Progenitor cell of endocrine pancreas (in vitro differentiated cells): ENCODE results near the gene LBHD2. TPM values are rescaled to one million over a fixed set of nuclear protein-coding genes. Genes with fewer than 3 reads are reported as not detected.

ENCODE experiments used
- DNase-seq: peaks from one replicate; pipeline ENCODE4 v3.0.0; 2021; ENCODE audit warnings: low spot score; ENCODE audit not compliant: unreplicated experiment
- H3K27ac Mint-ChIP-seq: 2 replicates; pipeline ENCODE4 v1.8.0; 2021; ENCODE audit warnings: mild to moderate bottlenecking, moderate library complexity, mixed read lengths
- H3K27me3 Mint-ChIP-seq: 2 replicates; pipeline ENCODE4 v1.8.0; 2021; ENCODE audit warnings: mixed read lengths
- H3K36me3 Mint-ChIP-seq: 2 replicates; pipeline ENCODE4 v1.8.0; 2022; ENCODE audit warnings: mixed read lengths; ENCODE audit not compliant: insufficient read depth
- H3K4me1 Mint-ChIP-seq: 2 replicates; pipeline ENCODE4 v1.8.0; 2021; ENCODE audit warnings: low read depth, mixed read lengths
- H3K4me3 Mint-ChIP-seq: 2 replicates; pipeline ENCODE4 v1.8.0; 2021; ENCODE audit warnings: low read depth, mild to moderate bottlenecking, moderate library complexity, mixed read lengths
- H3K9me3 Mint-ChIP-seq: 2 replicates; pipeline ENCODE4 v1.8.0; 2021; ENCODE audit warnings: low read depth, mixed read lengths
- total RNA-seq: library from RNA; stranded (reverse); gene quantifications from 2 replicates; pipeline ENCODE4 v1.2.1, GENCODE V29; 2021
- TF ChIP-seq, protein P1 (sequence below): fragments of 200-600 bp; sonication (generic); IDR thresholded peaks from one replicate; pipeline ENCODE4 v1.5.0; 2021; ENCODE audit warnings: antibody characterized with exemption, mild to moderate bottlenecking; ENCODE audit not compliant: unreplicated experiment

LBHD2 gene
- total RNA-seq, 1 donor from 2014 or later: not detected

- no peaks in the 10 kb centered on the region for H3K36me3 Mint-ChIP-seq
- peak within 1 kb of the TSS; percentile 92 for H3K27ac Mint-ChIP-seq
- H3K9me3 Mint-ChIP-seq: no peaks in the 10 kb centered on the region
- no peak for DNase-seq
- peak within 1 kb of the TSS; percentile 21 for H3K4me3 Mint-ChIP-seq
- TF ChIP-seq, protein P1, sequence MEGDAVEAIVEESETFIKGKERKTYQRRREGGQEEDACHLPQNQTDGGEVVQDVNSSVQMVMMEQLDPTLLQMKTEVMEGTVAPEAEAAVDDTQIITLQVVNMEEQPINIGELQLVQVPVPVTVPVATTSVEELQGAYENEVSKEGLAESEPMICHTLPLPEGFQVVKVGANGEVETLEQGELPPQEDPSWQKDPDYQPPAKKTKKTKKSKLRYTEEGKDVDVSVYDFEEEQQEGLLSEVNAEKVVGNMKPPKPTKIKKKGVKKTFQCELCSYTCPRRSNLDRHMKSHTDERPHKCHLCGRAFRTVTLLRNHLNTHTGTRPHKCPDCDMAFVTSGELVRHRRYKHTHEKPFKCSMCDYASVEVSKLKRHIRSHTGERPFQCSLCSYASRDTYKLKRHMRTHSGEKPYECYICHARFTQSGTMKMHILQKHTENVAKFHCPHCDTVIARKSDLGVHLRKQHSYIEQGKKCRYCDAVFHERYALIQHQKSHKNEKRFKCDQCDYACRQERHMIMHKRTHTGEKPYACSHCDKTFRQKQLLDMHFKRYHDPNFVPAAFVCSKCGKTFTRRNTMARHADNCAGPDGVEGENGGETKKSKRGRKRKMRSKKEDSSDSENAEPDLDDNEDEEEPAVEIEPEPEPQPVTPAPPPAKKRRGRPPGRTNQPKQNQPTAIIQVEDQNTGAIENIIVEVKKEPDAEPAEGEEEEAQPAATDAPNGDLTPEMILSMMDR: no peak
- peaks cover 18% of the 10 kb centered on the region for H3K4me1 Mint-ChIP-seq
- peaks cover 4% of the 10 kb centered on the region for H3K27me3 Mint-ChIP-seq
Observed at GRCh38 chr14:103094406-103095209, 10.6 kb downstream of the LBHD2 start, which contains the start of gene EXOC3L4. TSS of gene EXOC3L4 (plus strand) at chr14:103094725. CDS start at chr14:103100220, 5,495 bp downstream.

- Mint-ChIP-seq H3K9me3 (no peaks in the 10 kb centered on the region), H3K27me3 (peaks cover 4% of the 10 kb centered on the region), H3K36me3 (no peaks in the 10 kb centered on the region), H3K4me3 (no peak overlapping the region), H3K27ac (peak overlapping the region; percentile 57), H3K4me1 (peaks cover 24% of the 10 kb centered on the region)
- no peak for DNase-seq
- TF ChIP-seq, protein P1: no peak
Observed at GRCh38 chr14:103095210-103095778, 11.3 kb downstream of the LBHD2 start.

DNA sequence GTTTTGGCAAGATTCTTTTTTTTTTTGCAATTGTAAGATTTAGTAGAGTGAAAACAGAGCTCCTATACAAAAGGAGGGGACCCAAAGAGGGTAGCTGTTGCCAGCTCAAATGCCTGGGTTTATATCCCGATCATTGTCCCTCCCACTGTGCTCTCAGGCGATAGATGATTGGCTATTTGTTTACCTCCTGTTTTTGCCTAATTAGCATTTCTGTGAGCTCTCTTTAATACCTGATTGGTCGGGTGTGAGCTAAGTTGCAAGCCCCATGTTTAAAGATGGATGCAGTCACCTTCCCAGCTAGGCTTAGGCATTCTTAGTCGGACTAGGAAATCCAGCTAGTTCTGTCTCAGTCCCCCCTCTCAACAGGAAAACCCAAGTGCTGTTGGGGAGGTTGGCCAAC is 12.4 kb downstream of the LBHD2 start:
- DNase-seq: no peak
- no peaks in the 10 kb centered on the region for H3K27me3 Mint-ChIP-seq
- no peaks in the 10 kb centered on the region for H3K9me3 Mint-ChIP-seq
- H3K27ac Mint-ChIP-seq: no peak overlapping the region
- H3K4me3 Mint-ChIP-seq: no peak overlapping the region
- peaks cover 32% of the 10 kb centered on the region for H3K4me1 Mint-ChIP-seq
- H3K36me3 Mint-ChIP-seq: peaks cover 1% of the 10 kb centered on the region
- TF ChIP-seq, protein P1: no peak

- Mint-ChIP-seq H3K27me3 (no peaks in the 10 kb centered on the region), H3K36me3 (peaks cover 2% of the 10 kb centered on the region), H3K4me1 (peaks cover 35% of the 10 kb centered on the region), H3K4me3 (no peak overlapping the region), H3K27ac (peak overlapping the region; percentile 42), H3K9me3 (no peaks in the 10 kb centered on the region)
- DNase-seq: no peak
- TF ChIP-seq, protein P1: no peak
Observed at GRCh38 chr14:103097244-103097993, 13.4 kb downstream of the LBHD2 start.
